ENCODE data around the gene TNPO3. TPM values are rescaled to one million over a fixed set of nuclear protein-coding genes. Genes with fewer than 3 reads are reported as not detected.

The TNPO3 gene
- total RNA-seq, 2 experiments from 2014 or later = 55.1 to 71.7 TPM

GRCh38 chr7:128909625-128910568 is 145.0 kb downstream of the TNPO3 start:
- Histone ChIP-seq H3K9me3 (ENCODE audit: low read length) (no peaks in the 10 kb centered on the region), H3K27ac (ENCODE audit: low read depth, low read length, poor library complexity, severe bottlenecking) (no peak overlapping the region), H3K9me2 (ENCODE audit: insufficient read depth, low read length) (no peaks in the 10 kb centered on the region), H3K4me3 (ENCODE audit: low read depth, low read length, poor library complexity, severe bottlenecking) (no peak overlapping the region), H2AFZ (ENCODE audit: low read length) (no peak overlapping the region), H3K79me2 (ENCODE audit: insufficient read depth, low read depth, low read length) (no peaks in the 10 kb centered on the region), H4K20me1 (ENCODE audit: insufficient read depth, low read length) (no peaks in the 10 kb centered on the region), H3K4me2 (ENCODE audit: low read length) (no peak overlapping the region), H3K4me1 (ENCODE audit: insufficient read depth, low read length, poor library complexity, severe bottlenecking) (no peaks in the 10 kb centered on the region), H3K36me3 (ENCODE audit: insufficient read depth, low read length) (no peaks in the 10 kb centered on the region)
- CTCF ChIA-PET (ENCODE audit: unreplicated experiment) = no interaction called here
- intact Hi-C loops (cut with micrococcal nuclease; ENCODE audit: unreplicated experiment) = no loop called here
- POLR2A ChIA-PET = interaction anchor here (0.8 kb wide), 1 partner anchor 30 kb away, joined by 3 read pairs; no protein-coding TSS in a partner anchor
- DNase-seq (ENCODE audit: low spot score) = no peak
- no peak for TF ChIP-seq EZH2phosphoT487 (IDR thresholded peaks at IDR 0.05; ENCODE audit: borderline replicate concordance, low read depth, low read length)
- no peak for TF ChIP-seq CTCF (conservative IDR thresholded peaks at IDR 0.05; ENCODE audit: low read length)
- BruUV-seq (replicated peaks) = no TSS peak

GRCh38 chr7:128908750-128909624 is 145.9 kb downstream of the TNPO3 start:
- TF ChIP-seq EZH2phosphoT487 (IDR thresholded peaks at IDR 0.05; ENCODE audit: borderline replicate concordance, low read depth, low read length) (no peak), CTCF (conservative IDR thresholded peaks at IDR 0.05; ENCODE audit: low read length) (no peak)
- Histone ChIP-seq H3K27ac (ENCODE audit: low read depth, low read length, poor library complexity, severe bottlenecking) (no peak overlapping the region), H3K36me3 (ENCODE audit: insufficient read depth, low read length) (no peaks in the 10 kb centered on the region), H3K79me2 (ENCODE audit: insufficient read depth, low read depth, low read length) (no peaks in the 10 kb centered on the region), H3K4me2 (ENCODE audit: low read length) (no peak overlapping the region), H3K4me1 (ENCODE audit: insufficient read depth, low read length, poor library complexity, severe bottlenecking) (peaks cover 5% of the 10 kb centered on the region), H4K20me1 (ENCODE audit: insufficient read depth, low read length) (no peaks in the 10 kb centered on the region), H3K4me3 (ENCODE audit: low read depth, low read length, poor library complexity, severe bottlenecking) (no peak overlapping the region), H2AFZ (ENCODE audit: low read length) (no peak overlapping the region), H3K9me3 (ENCODE audit: low read length) (no peaks in the 10 kb centered on the region), H3K9me2 (ENCODE audit: insufficient read depth, low read length) (no peaks in the 10 kb centered on the region)
- no peak for DNase-seq (ENCODE audit: low spot score)
- CTCF ChIA-PET (ENCODE audit: unreplicated experiment) = no interaction called here
- POLR2A ChIA-PET = interaction anchor here (0.9 kb wide), 1 partner anchor 57 kb away, joined by 3 read pairs; no protein-coding TSS in a partner anchor
- intact Hi-C loops (cut with micrococcal nuclease; ENCODE audit: unreplicated experiment) = no loop called here
- no TSS peak for BruUV-seq (replicated peaks)
